ENCODE results near the gene PCNX2. TPM values are rescaled to one million over a fixed set of nuclear protein-coding genes. Genes with fewer than 3 reads are reported as not detected.

The PCNX2 gene
- total and polyA plus RNA-seq, 2 donors (not counting 3 experiments of a cell fraction or from before 2014, with no cell fraction given): 6.6 to 11.0 TPM

DNA sequence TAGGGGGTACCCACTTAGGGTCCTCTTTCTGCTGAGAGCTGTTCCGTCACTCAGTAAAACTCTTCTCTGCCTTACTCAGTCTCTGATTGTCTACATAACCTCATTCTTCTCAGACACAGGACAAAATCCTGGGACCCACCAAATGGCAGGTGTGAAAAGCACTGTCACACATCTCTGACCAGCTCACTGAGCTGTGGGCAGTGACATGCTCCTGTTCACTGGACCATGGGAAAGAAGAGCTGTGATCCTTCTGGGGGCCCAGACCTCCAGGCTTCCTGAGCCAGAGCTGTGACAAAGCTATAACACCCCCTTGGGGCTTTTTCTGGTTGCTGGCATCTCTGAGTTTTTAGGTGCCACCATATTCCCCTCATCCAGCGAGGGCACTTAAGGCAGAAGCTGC is 229.4 kb downstream of the PCNX2 start:
- no TSS peak for BruUV-seq (replicated peaks)
- CTCF ChIA-PET: interaction anchor here (1.9 kb wide), 1 partner anchor 40 kb away, joined by 6 read pairs; no protein-coding TSS in a partner anchor
- no peaks in the 10 kb centered on the region for H3K4me1 ChIP-seq (ENCODE audit: control insufficient read depth, extremely low read depth, insufficient read depth, low read length)
- POLR2A ChIA-PET: no interaction called here
- no peaks in the 10 kb centered on the region for H3K79me2 ChIP-seq (ENCODE audit: control insufficient read depth, insufficient read depth, low read length)
- H3K9ac ChIP-seq (replicated peaks; ENCODE audit: extremely low read depth, insufficient read depth, low read length): no peak overlapping the region
- TF ChIP-seq POLR2A (IDR thresholded peaks at IDR 0.05; ENCODE audit: low read depth, low read length) (no peak), POLR2AphosphoS5 (IDR thresholded peaks at IDR 0.05; ENCODE audit: insufficient read depth, low read depth, low read length) (no peak), FOS (IDR thresholded peaks at IDR 0.05; ENCODE audit: borderline replicate concordance, insufficient read depth, low read length) (no peak), GATA2 (IDR thresholded peaks at IDR 0.05; ENCODE audit: insufficient read depth, insufficient read length, low read depth, low read length) (no peak), JUN (IDR thresholded peaks at IDR 0.05; ENCODE audit: borderline replicate concordance, insufficient read depth, insufficient read length, low read depth) (no peak), EZH2 (IDR thresholded peaks at IDR 0.05; ENCODE audit: borderline replicate concordance, low read depth, low read length, severe bottlenecking) (no peak)
- TF ChIP-seq, protein P1, sequence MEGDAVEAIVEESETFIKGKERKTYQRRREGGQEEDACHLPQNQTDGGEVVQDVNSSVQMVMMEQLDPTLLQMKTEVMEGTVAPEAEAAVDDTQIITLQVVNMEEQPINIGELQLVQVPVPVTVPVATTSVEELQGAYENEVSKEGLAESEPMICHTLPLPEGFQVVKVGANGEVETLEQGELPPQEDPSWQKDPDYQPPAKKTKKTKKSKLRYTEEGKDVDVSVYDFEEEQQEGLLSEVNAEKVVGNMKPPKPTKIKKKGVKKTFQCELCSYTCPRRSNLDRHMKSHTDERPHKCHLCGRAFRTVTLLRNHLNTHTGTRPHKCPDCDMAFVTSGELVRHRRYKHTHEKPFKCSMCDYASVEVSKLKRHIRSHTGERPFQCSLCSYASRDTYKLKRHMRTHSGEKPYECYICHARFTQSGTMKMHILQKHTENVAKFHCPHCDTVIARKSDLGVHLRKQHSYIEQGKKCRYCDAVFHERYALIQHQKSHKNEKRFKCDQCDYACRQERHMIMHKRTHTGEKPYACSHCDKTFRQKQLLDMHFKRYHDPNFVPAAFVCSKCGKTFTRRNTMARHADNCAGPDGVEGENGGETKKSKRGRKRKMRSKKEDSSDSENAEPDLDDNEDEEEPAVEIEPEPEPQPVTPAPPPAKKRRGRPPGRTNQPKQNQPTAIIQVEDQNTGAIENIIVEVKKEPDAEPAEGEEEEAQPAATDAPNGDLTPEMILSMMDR (IDR thresholded peaks at IDR 0.05; ENCODE audit: extremely low read depth in 1 of 2, insufficient read depth in 1 of 2, low read depth in 1 of 2, low read length in 2 of 2): no peak
- TF ChIP-seq, protein P2, sequence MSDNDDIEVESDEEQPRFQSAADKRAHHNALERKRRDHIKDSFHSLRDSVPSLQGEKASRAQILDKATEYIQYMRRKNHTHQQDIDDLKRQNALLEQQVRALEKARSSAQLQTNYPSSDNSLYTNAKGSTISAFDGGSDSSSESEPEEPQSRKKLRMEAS (IDR thresholded peaks at IDR 0.05; ENCODE audit: insufficient read depth, insufficient read length): no peak
- no peaks in the 10 kb centered on the region for H4K20me1 ChIP-seq (replicated peaks; ENCODE audit: control insufficient read depth, extremely low read depth, insufficient read depth, low read length)
- H2AFZ ChIP-seq (ENCODE audit: low read depth, low read length): no peak overlapping the region
- no peak for FAIRE-seq
- dilution Hi-C loops (cut with MboI; ENCODE audit: extremely low pct_ligation_motif_present, low sequenced_read_pairs) (no loop called here), intact Hi-C loops (cut with micrococcal nuclease) (no loop called here)
- no peaks in the 10 kb centered on the region for H3K9me1 ChIP-seq (replicated peaks; ENCODE audit: control insufficient read depth, extremely low read depth, insufficient read depth, low read length)
- H3K4me3 ChIP-seq (replicated peaks in 1 of 3; ENCODE audit: insufficient read depth in 1 of 3, low read depth in 1 of 3, low read length in 3 of 3): no peak overlapping the region
- no peaks in the 10 kb centered on the region for H3K27me3 ChIP-seq (ENCODE audit: control insufficient read depth in 2 of 2, insufficient read depth in 2 of 2, low read length in 2 of 2)
- H3K27ac ChIP-seq (ENCODE audit: insufficient read depth, low read depth, low read length): no peak overlapping the region
- DNase-seq (ENCODE audit: low read depth, low spot score): no peak
- no peak overlapping the region for H3K4me2 ChIP-seq (ENCODE audit: insufficient read depth, low read length)
- H3K36me3 ChIP-seq (ENCODE audit: control insufficient read depth in 2 of 2, extremely low read depth in 1 of 2, insufficient read depth in 2 of 2, low read length in 2 of 2): no peaks in the 10 kb centered on the region
- H3K9me3 ChIP-seq (replicated peaks; ENCODE audit: control insufficient read depth, insufficient read depth, low read length): no peaks in the 10 kb centered on the region
